ENCODE data around the gene COLEC12.

Gene COLEC12

DNA sequence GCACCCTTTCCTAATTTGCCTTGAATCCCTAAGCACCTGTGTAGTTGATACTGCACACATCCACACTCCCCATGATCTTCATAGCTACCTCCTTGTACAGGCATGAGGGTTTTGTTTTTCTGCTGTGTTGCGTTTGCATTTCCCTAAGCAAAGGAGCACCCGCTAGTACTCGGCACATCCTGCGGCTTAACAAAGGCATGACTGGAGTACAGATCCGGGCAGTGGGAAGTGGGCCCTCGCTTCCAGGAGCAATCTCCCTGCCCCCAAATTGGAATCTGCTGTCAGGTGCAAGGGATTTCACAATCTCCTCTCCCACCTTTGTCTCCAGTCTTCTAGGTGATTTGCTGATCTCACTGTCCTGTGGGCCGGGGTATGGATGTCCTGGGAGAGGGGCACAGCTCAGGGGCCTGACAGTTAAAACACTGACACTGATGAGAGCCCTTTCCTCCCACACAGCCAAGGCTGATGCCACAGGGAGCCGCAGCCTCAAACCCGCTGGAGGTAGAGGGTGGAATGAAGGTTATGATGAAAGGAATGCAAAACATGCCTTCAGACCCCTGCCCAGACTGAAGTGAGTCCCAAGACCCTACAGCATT is 133.9 kb downstream of the COLEC12 start:
- DNase-seq = no peak
- H4K91ac ChIP-seq (ENCODE audit: low read depth, low read length) = no peak overlapping the region
- no peak overlapping the region for H3K4me2 ChIP-seq (ENCODE audit: low read length)
- no peak overlapping the region for H3K23ac ChIP-seq (ENCODE audit: low read length)
- no CpG with 5 or more reads among the region's 9 CpGs for WGBS (ENCODE audit: extremely low coverage, insufficient coverage, insufficient read length)
- no peak overlapping the region for H3K14ac ChIP-seq (ENCODE audit: low read length)
- no peak overlapping the region for H3K4me3 ChIP-seq (ENCODE audit: low read depth, low read length)
- no peak overlapping the region for H3K18ac ChIP-seq (ENCODE audit: low read length)
- no peak overlapping the region for H4K12ac ChIP-seq (ENCODE audit: low read depth, low read length)
- H4K8ac ChIP-seq (ENCODE audit: low read depth, low read length) = no peak overlapping the region
- no peak overlapping the region for H2AK5ac ChIP-seq (ENCODE audit: low read length)
- H3K27ac ChIP-seq (ENCODE audit: low read depth, low read length) = no peak overlapping the region
- no peaks in the 10 kb centered on the region for H3K9me3 ChIP-seq (ENCODE audit: insufficient read depth, low read depth, low read length)
- H2BK120ac ChIP-seq (ENCODE audit: insufficient read depth, low read length, poor library complexity) = no peak overlapping the region
- H2BK12ac ChIP-seq (ENCODE audit: low read length) = no peak overlapping the region
- no peak overlapping the region for H2AFZ ChIP-seq (ENCODE audit: insufficient read depth, low read length, poor library complexity)
- no peaks in the 10 kb centered on the region for H3K36me3 ChIP-seq (ENCODE audit: control insufficient read depth in 1 of 2, insufficient read depth in 2 of 2, low read length in 2 of 2)
- no peaks in the 10 kb centered on the region for H3K27me3 ChIP-seq (ENCODE audit: insufficient read depth, low read length)
- no peak overlapping the region for H2BK5ac ChIP-seq (ENCODE audit: low read depth, low read length, poor library complexity)
- no peak overlapping the region for H3K4ac ChIP-seq (ENCODE audit: low read depth, low read length)
- H3K4me1 ChIP-seq (ENCODE audit: control insufficient read depth in 1 of 2, insufficient read depth in 2 of 2, low read length in 2 of 2) = peaks cover 16% of the 10 kb centered on the region in 2 experiments
- H3K79me2 ChIP-seq (ENCODE audit: control insufficient read depth, insufficient read depth, low read length, poor library complexity) = no peaks in the 10 kb centered on the region
- H3K9ac ChIP-seq (ENCODE audit: low read length) = no peak overlapping the region
- no peaks in the 10 kb centered on the region for H3K79me1 ChIP-seq (ENCODE audit: low read length)

DNA sequence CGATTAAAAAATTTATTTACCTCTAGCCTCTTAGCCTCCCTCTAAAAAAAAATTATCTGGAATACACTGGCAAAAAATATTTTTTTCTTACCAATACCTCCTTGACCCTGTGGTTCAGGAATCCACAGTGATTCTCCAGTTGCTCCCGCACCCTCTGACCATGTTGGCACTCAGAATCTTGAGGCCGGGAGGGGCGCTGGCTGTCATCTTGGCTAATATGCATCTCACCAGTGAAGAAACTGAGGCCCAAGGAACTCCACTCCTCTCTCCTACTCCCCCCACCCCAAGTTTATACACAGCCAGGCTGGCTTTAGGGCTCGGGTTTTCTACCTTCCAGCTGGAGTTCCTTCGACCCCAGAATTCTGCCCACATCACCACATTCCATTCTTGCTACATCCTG is 134.8 kb downstream of the COLEC12 start:
- Histone ChIP-seq H3K27ac (ENCODE audit: low read depth, low read length) (no peak overlapping the region), H2BK120ac (ENCODE audit: insufficient read depth, low read length, poor library complexity) (no peak overlapping the region), H3K18ac (ENCODE audit: low read length) (no peak overlapping the region), H3K79me1 (ENCODE audit: low read length) (no peaks in the 10 kb centered on the region), H4K12ac (ENCODE audit: low read depth, low read length) (no peak overlapping the region), H3K27me3 (ENCODE audit: insufficient read depth, low read length) (no peaks in the 10 kb centered on the region), H3K4me2 (ENCODE audit: low read length) (no peak overlapping the region), H3K4me1 (ENCODE audit: control insufficient read depth in 1 of 2, insufficient read depth in 2 of 2, low read length in 2 of 2) (peaks cover 15 to 16% of the 10 kb centered on the region in 2 experiments), H3K4me3 (ENCODE audit: low read depth, low read length) (no peak overlapping the region), H2BK5ac (ENCODE audit: low read depth, low read length, poor library complexity) (no peak overlapping the region), H3K23ac (ENCODE audit: low read length) (no peak overlapping the region), H3K9me3 (ENCODE audit: insufficient read depth, low read depth, low read length) (no peaks in the 10 kb centered on the region), H2BK12ac (ENCODE audit: low read length) (no peak overlapping the region), H2AK5ac (ENCODE audit: low read length) (no peak overlapping the region), H3K14ac (ENCODE audit: low read length) (no peak overlapping the region), H3K79me2 (ENCODE audit: control insufficient read depth, insufficient read depth, low read length, poor library complexity) (no peaks in the 10 kb centered on the region), H4K8ac (ENCODE audit: low read depth, low read length) (no peak overlapping the region), H2AFZ (ENCODE audit: insufficient read depth, low read length, poor library complexity) (no peak overlapping the region), H4K91ac (ENCODE audit: low read depth, low read length) (no peak overlapping the region), H3K4ac (ENCODE audit: low read depth, low read length) (no peak overlapping the region), H3K9ac (ENCODE audit: low read length) (no peak overlapping the region), H3K36me3 (ENCODE audit: control insufficient read depth in 1 of 2, insufficient read depth in 2 of 2, low read length in 2 of 2) (no peaks in the 10 kb centered on the region)
- WGBS (ENCODE audit: extremely low coverage, insufficient coverage, insufficient read length) = no CpG with 5 or more reads among the region's 6 CpGs
- DNase-seq = no peak

DNA sequence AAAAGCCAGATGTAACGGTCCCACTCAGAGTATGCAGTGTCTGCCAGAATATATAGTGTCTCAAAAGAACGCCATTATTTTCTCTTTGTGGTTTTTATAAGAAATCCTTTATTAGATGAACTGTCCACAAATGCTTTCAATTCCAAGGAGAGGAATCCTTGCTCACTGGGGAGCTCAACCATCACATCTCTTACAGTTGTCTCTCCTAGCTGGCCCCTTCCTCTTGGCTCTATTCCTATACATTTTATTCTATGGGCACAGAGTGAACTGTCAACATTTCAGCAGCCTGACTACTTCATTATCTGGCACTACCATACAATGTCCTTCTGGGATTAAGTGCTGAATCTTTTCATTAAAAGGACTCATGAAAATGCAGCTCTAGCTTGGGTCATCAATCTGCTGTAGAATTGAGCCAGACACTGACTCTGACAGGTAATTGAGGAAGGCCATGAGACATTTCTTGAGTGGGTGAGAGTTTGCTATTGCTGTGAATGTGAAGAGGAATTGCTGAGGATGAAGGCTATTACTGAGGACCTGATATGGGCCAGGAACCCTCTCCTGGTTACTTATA is 136.2 kb downstream of the COLEC12 start:
- no peak overlapping the region for H3K14ac ChIP-seq (ENCODE audit: low read length)
- H2BK12ac ChIP-seq (ENCODE audit: low read length) = no peak overlapping the region
- H4K91ac ChIP-seq (ENCODE audit: low read depth, low read length) = no peak overlapping the region
- no peak overlapping the region for H2AK5ac ChIP-seq (ENCODE audit: low read length)
- H3K9ac ChIP-seq (ENCODE audit: low read length) = no peak overlapping the region
- no peak for DNase-seq
- no peak overlapping the region for H3K4me3 ChIP-seq (ENCODE audit: low read depth, low read length)
- no peak overlapping the region for H2BK5ac ChIP-seq (ENCODE audit: low read depth, low read length, poor library complexity)
- no peak overlapping the region for H2AFZ ChIP-seq (ENCODE audit: insufficient read depth, low read length, poor library complexity)
- H3K18ac ChIP-seq (ENCODE audit: low read length) = no peak overlapping the region
- peaks cover 15 to 16% of the 10 kb centered on the region in 2 experiments for H3K4me1 ChIP-seq (ENCODE audit: control insufficient read depth in 1 of 2, insufficient read depth in 2 of 2, low read length in 2 of 2)
- H3K79me1 ChIP-seq (ENCODE audit: low read length) = no peaks in the 10 kb centered on the region
- no peak overlapping the region for H3K27ac ChIP-seq (ENCODE audit: low read depth, low read length)
- no peaks in the 10 kb centered on the region for H3K9me3 ChIP-seq (ENCODE audit: insufficient read depth, low read depth, low read length)
- H3K79me2 ChIP-seq (ENCODE audit: control insufficient read depth, insufficient read depth, low read length, poor library complexity) = no peaks in the 10 kb centered on the region
- no peak overlapping the region for H3K23ac ChIP-seq (ENCODE audit: low read length)
- H3K36me3 ChIP-seq (ENCODE audit: control insufficient read depth in 1 of 2, insufficient read depth in 2 of 2, low read length in 2 of 2) = no peaks in the 10 kb centered on the region
- no peak overlapping the region for H3K4ac ChIP-seq (ENCODE audit: low read depth, low read length)
- no peak overlapping the region for H3K4me2 ChIP-seq (ENCODE audit: low read length)
- H4K12ac ChIP-seq (ENCODE audit: low read depth, low read length) = no peak overlapping the region
- H2BK120ac ChIP-seq (ENCODE audit: insufficient read depth, low read length, poor library complexity) = no peak overlapping the region
- no peak overlapping the region for H4K8ac ChIP-seq (ENCODE audit: low read depth, low read length)
- H3K27me3 ChIP-seq (ENCODE audit: insufficient read depth, low read length) = no peaks in the 10 kb centered on the region
- WGBS (ENCODE audit: extremely low coverage, insufficient coverage, insufficient read length) = no CpG with 5 or more reads among the region's 2 CpGs

DNA sequence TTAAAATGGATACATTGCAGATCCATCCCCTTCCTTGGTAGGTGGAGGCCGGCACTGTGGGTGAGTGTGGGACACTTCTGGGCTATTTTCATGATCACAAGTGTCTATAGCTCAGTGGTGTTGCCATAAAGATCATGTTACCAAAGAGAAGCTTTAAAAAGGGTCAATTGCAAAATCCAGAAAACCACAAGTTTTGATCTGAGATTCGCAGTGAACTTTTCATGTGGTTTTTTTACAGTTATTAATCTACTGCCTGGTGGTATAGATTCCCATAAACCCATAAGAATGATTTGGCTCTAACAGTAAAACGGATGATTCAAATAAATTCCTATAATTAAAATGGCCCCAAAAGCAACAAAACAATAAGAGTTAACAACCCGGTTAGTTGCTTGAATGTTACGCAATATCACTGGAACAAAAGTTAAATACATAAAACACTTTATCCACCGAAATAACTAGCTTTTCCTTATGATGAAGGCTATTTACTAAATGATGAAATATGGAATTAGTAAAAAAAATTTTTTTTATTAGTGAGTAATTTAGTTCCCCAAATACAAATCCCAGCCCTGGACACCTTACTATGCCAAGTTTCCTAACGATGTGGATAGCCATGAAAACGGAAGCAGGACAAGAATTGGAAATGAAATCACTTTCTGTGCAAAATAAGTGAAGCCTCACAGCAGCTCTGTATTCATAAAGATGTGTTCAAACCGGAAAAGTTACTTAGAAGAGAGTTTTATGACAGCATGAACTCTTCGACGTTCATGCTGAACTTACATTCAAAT is 137.0 kb downstream of the COLEC12 start:
- Histone ChIP-seq H2AFZ (ENCODE audit: insufficient read depth, low read length, poor library complexity) (no peak overlapping the region), H3K4me2 (ENCODE audit: low read length) (no peak overlapping the region), H3K23ac (ENCODE audit: low read length) (no peak overlapping the region), H3K4me3 (ENCODE audit: low read depth, low read length) (no peak overlapping the region), H3K27ac (ENCODE audit: low read depth, low read length) (no peak overlapping the region), H2AK5ac (ENCODE audit: low read length) (no peak overlapping the region), H2BK12ac (ENCODE audit: low read length) (no peak overlapping the region), H3K4me1 (ENCODE audit: control insufficient read depth in 1 of 2, insufficient read depth in 2 of 2, low read length in 2 of 2) (peaks cover 15 to 16% of the 10 kb centered on the region in 2 experiments), H3K79me2 (ENCODE audit: control insufficient read depth, insufficient read depth, low read length, poor library complexity) (no peaks in the 10 kb centered on the region), H3K9me3 (ENCODE audit: insufficient read depth, low read depth, low read length) (no peaks in the 10 kb centered on the region), H2BK120ac (ENCODE audit: insufficient read depth, low read length, poor library complexity) (no peak overlapping the region), H3K36me3 (ENCODE audit: control insufficient read depth in 1 of 2, insufficient read depth in 2 of 2, low read length in 2 of 2) (no peaks in the 10 kb centered on the region), H2BK5ac (ENCODE audit: low read depth, low read length, poor library complexity) (no peak overlapping the region), H3K18ac (ENCODE audit: low read length) (no peak overlapping the region), H3K27me3 (ENCODE audit: insufficient read depth, low read length) (no peaks in the 10 kb centered on the region), H3K9ac (ENCODE audit: low read length) (no peak overlapping the region), H3K79me1 (ENCODE audit: low read length) (no peaks in the 10 kb centered on the region), H3K14ac (ENCODE audit: low read length) (no peak overlapping the region), H4K12ac (ENCODE audit: low read depth, low read length) (no peak overlapping the region), H4K91ac (ENCODE audit: low read depth, low read length) (no peak overlapping the region), H4K8ac (ENCODE audit: low read depth, low read length) (no peak overlapping the region), H3K4ac (ENCODE audit: low read depth, low read length) (no peak overlapping the region)
- DNase-seq = no peak
- WGBS (ENCODE audit: extremely low coverage, insufficient coverage, insufficient read length) = no CpG with 5 or more reads among the region's 11 CpGs
